ENCODE measurements around the gene GCC1. TPM values are rescaled to one million over a fixed set of nuclear protein-coding genes. Genes with fewer than 3 reads are reported as not detected.
A peak's percentile ranks its signal among the peaks of the same experiment; 100 is the strongest.

The GCC1 gene
- total RNA-seq, 2 donors from 2014 or later, result 14.8 to 15.3 TPM

- peaks cover 36% of the 10 kb centered on the region for H3K4me1 Mint-ChIP-seq
- WGBS, 2 experiments (ENCODE audit: insufficient coverage in 1 of 2, insufficient read length in 1 of 2), result 20 to 29% methylated on average over 15 to 27 of the region's 27 CpGs
- peaks cover 20% of the 10 kb centered on the region for H3K27me3 ChIP-seq (ENCODE audit: control insufficient read depth, insufficient read depth, low read length, poor library complexity, severe bottlenecking)
- H3K9ac ChIP-seq (ENCODE audit: extremely low read depth, low read length, poor library complexity, severe bottlenecking), result no peak overlapping the region
- no peaks in the 10 kb centered on the region for H3K36me3 Mint-ChIP-seq (ENCODE audit: low read depth)
- H3K36me3 ChIP-seq (ENCODE audit: control insufficient read depth, insufficient read depth, low read length), result no peaks in the 10 kb centered on the region
- H3K27ac ChIP-seq (ENCODE audit: low read depth, low read length), result no peak overlapping the region
- peaks cover 10% of the 10 kb centered on the region for H3K4me1 ChIP-seq (ENCODE audit: control insufficient read depth, insufficient read depth, low read length)
- no peaks in the 10 kb centered on the region for H3K9me3 ChIP-seq (ENCODE audit: control insufficient read depth, low read length)
- no peaks in the 10 kb centered on the region for H3K9me3 Mint-ChIP-seq
- H3K4me3 Mint-ChIP-seq, result peak overlapping the region; percentile 72
- peaks cover 52% of the 10 kb centered on the region for H3K27me3 Mint-ChIP-seq (ENCODE audit: insufficient read depth)
- TF ChIP-seq CTCF (conservative IDR thresholded peaks at IDR 0.05), result peak; percentile 61
- peak; percentile 96 for DNase-seq
- H3K27ac Mint-ChIP-seq, result peak overlapping the region; percentile 85
- peak overlapping the region; percentile 79 for H3K4me3 ChIP-seq (ENCODE audit: low read length)
Observed at GRCh38 chr7:127619681-127620405, 34.4 kb upstream of the GCC1 start.

- WGBS, 2 experiments (ENCODE audit: insufficient coverage in 1 of 2, insufficient read length in 1 of 2), result 87 to 100% methylated on average over 1 of the region's 1 CpG
- Mint-ChIP-seq H3K27ac (no peak overlapping the region), H3K4me3 (no peak overlapping the region), H3K9me3 (no peaks in the 10 kb centered on the region), H3K4me1 (peaks cover 36% of the 10 kb centered on the region), H3K36me3 (ENCODE audit: low read depth) (no peaks in the 10 kb centered on the region), H3K27me3 (ENCODE audit: insufficient read depth) (peaks cover 57% of the 10 kb centered on the region)
- no peak overlapping the region for H3K27ac ChIP-seq (ENCODE audit: low read depth, low read length)
- no peak for TF ChIP-seq CTCF (conservative IDR thresholded peaks at IDR 0.05)
- no peak overlapping the region for H3K4me3 ChIP-seq (ENCODE audit: low read length)
- H3K9me3 ChIP-seq (ENCODE audit: control insufficient read depth, low read length), result no peaks in the 10 kb centered on the region
- DNase-seq, result no peak
- peaks cover 10% of the 10 kb centered on the region for H3K4me1 ChIP-seq (ENCODE audit: control insufficient read depth, insufficient read depth, low read length)
- H3K27me3 ChIP-seq (ENCODE audit: control insufficient read depth, insufficient read depth, low read length, poor library complexity, severe bottlenecking), result peaks cover 22% of the 10 kb centered on the region
- no peak overlapping the region for H3K9ac ChIP-seq (ENCODE audit: extremely low read depth, low read length, poor library complexity, severe bottlenecking)
- no peaks in the 10 kb centered on the region for H3K36me3 ChIP-seq (ENCODE audit: control insufficient read depth, insufficient read depth, low read length)
Observed at GRCh38 chr7:127618775-127619174, 33.4 kb upstream of the GCC1 start.

- no peak within 1 kb of the TSS for H3K9ac ChIP-seq (ENCODE audit: extremely low read depth, low read length, poor library complexity, severe bottlenecking)
- no peak within 1 kb of the TSS for H3K4me3 ChIP-seq (ENCODE audit: low read length)
- peaks cover 10% of the 10 kb centered on the region for H3K4me1 ChIP-seq (ENCODE audit: control insufficient read depth, insufficient read depth, low read length)
- H3K36me3 ChIP-seq (ENCODE audit: control insufficient read depth, insufficient read depth, low read length), result no peaks in the 10 kb centered on the region
- H3K27ac ChIP-seq (ENCODE audit: low read depth, low read length), result no peak within 1 kb of the TSS
- 14 to 74% methylated on average over 1 to 2 of the region's 2 CpGs for WGBS, 2 experiments (ENCODE audit: insufficient coverage in 1 of 2, insufficient read length in 1 of 2)
- Mint-ChIP-seq H3K27ac (no peak within 1 kb of the TSS), H3K4me1 (peaks cover 36% of the 10 kb centered on the region), H3K4me3 (no peak within 1 kb of the TSS), H3K27me3 (ENCODE audit: insufficient read depth) (peaks cover 62% of the 10 kb centered on the region), H3K36me3 (ENCODE audit: low read depth) (no peaks in the 10 kb centered on the region), H3K9me3 (no peaks in the 10 kb centered on the region)
- H3K9me3 ChIP-seq (ENCODE audit: control insufficient read depth, low read length), result no peaks in the 10 kb centered on the region
- no peak for TF ChIP-seq CTCF (conservative IDR thresholded peaks at IDR 0.05)
- H3K27me3 ChIP-seq (ENCODE audit: control insufficient read depth, insufficient read depth, low read length, poor library complexity, severe bottlenecking), result peaks cover 22% of the 10 kb centered on the region
- no peak for DNase-seq
Observed at GRCh38 chr7:127618042-127618441, 32.6 kb upstream of the GCC1 start, which contains the start of gene PAX4. Gene PAX4, minus strand, starts transcription at chr7:127618142. Its CDS starts 2,214 bp downstream, at chr7:127615928.

Data from endodermal cell (in vitro differentiated cells).